Stimulated activated naive B cell treated with anti-CD40 and anti-IgM and Interleukin-4, amounts not matched to agents 10 μg/mL and 1 μg/mL and 100 μg/mL, for 72 hours (primary cell): ENCODE results near the gene ZIC2.
"Not testable (repeated sequence)": the region's sequence is repeated elsewhere in the genome, so short reads cannot be mapped to it uniquely, and the experiment has no call there.

Experiments used
- ATAC-seq, 2 donors: fragments of 150-1000 bp; cut with Tn5 transposase; replicated peaks; 2 replicates each; pipeline ENCODE4 v1.10.0; 2021; ENCODE audit warnings: moderate library complexity in 1 of 2
- DNase-seq: peaks from one replicate; pipeline ENCODE4 v3.0.0; 2021
- H3K27ac Mint-ChIP-seq: one replicate; pipeline ENCODE4 v1.8.0; 2022; ENCODE audit warnings: mild to moderate bottlenecking, mixed read lengths
- H3K27me3 Mint-ChIP-seq, 2 donors: one replicate each; pipeline ENCODE4 v1.8.0; 2022; ENCODE audit warnings: mixed read lengths in 2 of 2
- H3K36me3 Mint-ChIP-seq, 2 donors: one replicate each; pipeline ENCODE4 v1.8.0; 2022; ENCODE audit warnings: mixed read lengths in 2 of 2, mild to moderate bottlenecking in 1 of 2
- H3K4me1 Mint-ChIP-seq, 2 donors: one replicate each; pipeline ENCODE4 v1.8.0; 2022; ENCODE audit warnings: mixed read lengths in 2 of 2, mild to moderate bottlenecking in 1 of 2
- H3K4me3 Mint-ChIP-seq, 2 donors: one replicate each; pipeline ENCODE4 v1.8.0; 2022; ENCODE audit warnings: mild to moderate bottlenecking in 2 of 2, mixed read lengths in 2 of 2, moderate library complexity in 1 of 2
- H3K9me3 Mint-ChIP-seq, 2 donors: one replicate each; pipeline ENCODE4 v1.8.0; 2022; ENCODE audit warnings: mixed read lengths in 2 of 2, mild to moderate bottlenecking in 1 of 2

Gene ZIC2

GRCh38 chr13:100022798-100023197, 41.2 kb downstream of the ZIC2 start:
- no peak overlapping the region for H3K27ac Mint-ChIP-seq
- no peak for DNase-seq
- no peak overlapping the region for H3K4me3 Mint-ChIP-seq
- peaks cover 7 to 8% of the 10 kb centered on the region in 2 donors for H3K9me3 Mint-ChIP-seq
- H3K27me3 Mint-ChIP-seq = no peaks in the 10 kb centered on the region
- ATAC-seq = no peak
- H3K36me3 Mint-ChIP-seq = no peaks in the 10 kb centered on the region
- H3K4me1 Mint-ChIP-seq = no peaks in the 10 kb centered on the region

GRCh38 chr13:100024023-100024422, 42.4 kb downstream of the ZIC2 start:
- no peak overlapping the region for H3K4me3 Mint-ChIP-seq
- ATAC-seq = no peak
- H3K27ac Mint-ChIP-seq = no peak overlapping the region
- no peaks in the 10 kb centered on the region for H3K4me1 Mint-ChIP-seq
- peaks cover 0 to 5% of the 10 kb centered on the region in 2 donors for H3K27me3 Mint-ChIP-seq
- H3K36me3 Mint-ChIP-seq = no peaks in the 10 kb centered on the region
- peaks cover 7 to 8% of the 10 kb centered on the region in 2 donors for H3K9me3 Mint-ChIP-seq
- no peak for DNase-seq

GRCh38 chr13:100029933-100030332, 48.3 kb downstream of the ZIC2 start:
- H3K36me3 Mint-ChIP-seq = no peaks in the 10 kb centered on the region
- ATAC-seq (no peak), DNase-seq (no peak)
- no peak overlapping the region for H3K27ac Mint-ChIP-seq
- no peaks in the 10 kb centered on the region for H3K9me3 Mint-ChIP-seq
- no peaks in the 10 kb centered on the region for H3K4me1 Mint-ChIP-seq
- H3K4me3 Mint-ChIP-seq = no peak overlapping the region
- H3K27me3 Mint-ChIP-seq = peaks cover 14 to 30% of the 10 kb centered on the region in 2 donors

GRCh38 chr13:100032642-100033041, 51.1 kb downstream of the ZIC2 start:
- H3K27me3 Mint-ChIP-seq = peaks cover 14 to 34% of the 10 kb centered on the region in 2 donors
- not testable (repeated sequence) for H3K27ac Mint-ChIP-seq, H3K4me3 Mint-ChIP-seq, ATAC-seq, DNase-seq, H3K36me3 Mint-ChIP-seq, H3K9me3 Mint-ChIP-seq, H3K4me1 Mint-ChIP-seq

- Mint-ChIP-seq H3K36me3 (no peaks in the 10 kb centered on the region), H3K4me3 (no peak overlapping the region), H3K27me3 (peaks cover 14 to 21% of the 10 kb centered on the region in 2 donors), H3K4me1 (no peaks in the 10 kb centered on the region), H3K9me3 (no peaks in the 10 kb centered on the region), H3K27ac (no peak overlapping the region)
- DNase-seq (no peak), ATAC-seq (no peak)
These were observed 54.4 kb downstream of the ZIC2 start for GRCh38 chr13:100035936-100036335.
